ENCODE results near the gene VSIG10L2.
"Not testable (repeated sequence)": the region's sequence is repeated elsewhere in the genome, so short reads cannot be mapped to it uniquely, and the experiment has no call there.

VSIG10L2 gene

DNA sequence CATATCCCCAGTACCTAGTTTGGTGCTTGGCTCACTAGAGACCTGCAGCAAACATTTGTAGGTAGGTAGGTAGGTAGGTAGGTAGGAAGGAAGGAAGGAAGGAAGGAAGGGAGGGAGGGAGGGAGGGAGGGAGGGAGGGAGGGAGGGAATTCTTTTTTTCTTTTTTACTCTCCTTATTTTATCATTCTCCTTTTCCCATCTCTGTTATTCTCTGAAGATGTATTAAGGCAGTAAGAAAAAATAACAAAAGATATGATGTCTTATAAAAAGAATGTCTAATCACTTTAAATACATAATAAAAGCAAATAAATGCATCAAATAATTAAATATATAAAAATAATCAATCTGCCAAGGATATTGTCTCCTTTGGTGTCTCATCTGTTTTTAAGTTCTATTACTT lies 28.4 kb downstream of the VSIG10L2 start:
- no peak for DNase-seq

DNA sequence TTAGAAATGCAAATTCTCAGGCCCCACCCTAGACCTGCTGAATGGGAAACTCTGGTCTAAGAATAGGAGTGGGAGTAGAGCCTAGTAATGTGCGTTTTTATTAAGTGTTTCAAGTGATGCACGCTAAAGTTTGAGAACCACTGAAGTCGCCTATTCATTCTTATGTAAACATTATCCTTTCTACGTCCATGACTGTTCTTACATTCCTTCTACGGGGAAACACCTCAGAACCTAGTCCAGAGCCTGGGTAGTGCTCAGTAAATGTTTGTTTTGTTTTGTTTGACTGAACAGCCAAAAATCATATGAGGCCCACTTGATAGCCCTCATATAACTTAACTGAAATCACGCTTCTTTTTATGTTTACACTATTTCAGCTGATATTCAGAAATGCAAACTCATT lies 29.8 kb downstream of the VSIG10L2 start:
- DNase-seq = no peak

DNA sequence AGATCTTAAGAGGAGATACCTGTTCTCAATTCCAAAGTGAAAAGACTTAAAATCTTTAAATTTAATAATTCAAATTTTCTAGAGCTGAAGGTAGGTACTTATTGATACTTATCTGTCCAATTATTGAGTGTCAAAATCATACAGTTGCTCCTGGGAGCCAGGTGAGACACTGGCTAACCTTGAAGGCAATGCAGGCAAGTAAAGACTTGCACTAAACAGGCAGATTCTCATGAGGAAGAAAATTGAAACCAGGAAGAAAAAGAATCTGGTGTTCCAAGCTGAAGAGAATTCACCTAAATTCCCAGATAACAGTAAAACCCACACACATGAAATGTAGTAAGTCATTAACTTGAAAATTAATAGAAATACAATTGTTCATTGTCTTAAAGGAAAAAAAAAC lies 30.3 kb downstream of the VSIG10L2 start:
- no peak for DNase-seq

DNA sequence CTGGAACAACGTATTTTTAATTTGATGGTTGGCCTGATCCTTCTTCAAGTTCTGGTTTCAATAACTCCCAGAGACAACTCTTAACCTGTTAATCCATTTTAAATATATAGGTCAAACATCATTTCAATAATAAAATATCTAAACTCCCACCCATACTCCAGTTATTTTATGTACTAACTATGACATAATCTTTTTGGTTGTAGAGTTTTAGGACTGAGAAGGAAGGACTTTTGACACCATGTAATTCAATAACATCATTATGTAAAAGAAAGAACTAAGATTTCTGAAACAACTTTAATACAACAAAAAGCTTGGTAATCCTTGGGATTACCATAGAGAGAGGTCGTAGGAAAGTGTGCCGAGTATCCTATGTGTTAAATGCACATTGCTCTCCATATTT lies 31.5 kb downstream of the VSIG10L2 start:
- DNase-seq = no peak

DNA sequence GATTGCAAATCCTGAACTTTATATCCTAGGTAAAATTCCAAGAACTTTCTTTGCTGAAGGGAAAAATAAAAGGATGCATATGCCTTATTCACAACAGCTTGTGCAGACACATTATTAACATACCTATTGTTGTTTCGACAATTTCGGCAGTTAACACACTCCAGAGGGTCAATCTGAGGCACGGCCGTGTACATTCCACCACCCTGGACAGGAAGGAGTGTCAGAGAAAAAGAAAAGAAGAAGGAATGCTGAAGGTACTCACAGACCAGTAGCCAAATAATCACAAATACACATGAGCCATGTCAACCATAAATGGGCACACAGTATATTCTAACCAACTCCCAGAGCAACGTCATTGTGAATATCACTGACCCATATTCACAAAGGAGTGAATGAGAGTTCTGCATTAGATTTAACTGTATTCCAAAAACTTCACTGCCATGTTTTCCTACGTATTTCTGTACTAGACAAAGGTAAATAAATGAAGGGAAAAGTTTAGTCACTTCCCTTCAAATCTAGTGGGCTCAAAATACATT lies 32.4 kb downstream of the VSIG10L2 start:
- no peak for DNase-seq

DNA sequence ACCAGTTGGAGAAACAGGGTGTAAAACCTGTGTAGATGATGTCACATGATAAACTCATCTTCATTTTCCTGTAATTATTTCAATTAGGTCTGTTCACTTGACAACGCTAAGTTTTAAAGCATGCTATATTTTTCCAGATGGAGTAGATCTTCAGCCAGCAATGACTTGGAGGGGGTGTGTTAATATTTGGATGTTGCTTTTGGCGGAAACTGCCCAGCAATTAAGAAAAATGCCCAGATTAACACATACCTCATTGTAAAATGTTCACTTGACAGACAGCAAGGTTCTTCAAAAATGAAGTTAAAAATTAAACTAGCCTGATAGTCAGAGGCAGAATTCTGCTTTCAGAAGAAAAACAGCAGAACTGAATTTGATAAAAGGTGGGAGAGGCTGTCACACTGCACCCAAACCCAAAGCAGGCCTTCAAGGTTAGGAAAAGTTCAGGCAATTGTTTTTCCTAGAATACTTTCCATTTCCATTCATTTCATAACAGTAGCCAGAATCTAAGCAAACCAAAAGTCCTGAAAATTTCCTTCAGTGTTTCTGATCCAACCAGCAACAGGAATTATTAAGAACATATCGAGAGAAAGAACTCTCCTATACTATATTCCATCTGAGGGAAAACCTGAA lies 33.0 kb downstream of the VSIG10L2 start:
- DNase-seq = no peak

DNA sequence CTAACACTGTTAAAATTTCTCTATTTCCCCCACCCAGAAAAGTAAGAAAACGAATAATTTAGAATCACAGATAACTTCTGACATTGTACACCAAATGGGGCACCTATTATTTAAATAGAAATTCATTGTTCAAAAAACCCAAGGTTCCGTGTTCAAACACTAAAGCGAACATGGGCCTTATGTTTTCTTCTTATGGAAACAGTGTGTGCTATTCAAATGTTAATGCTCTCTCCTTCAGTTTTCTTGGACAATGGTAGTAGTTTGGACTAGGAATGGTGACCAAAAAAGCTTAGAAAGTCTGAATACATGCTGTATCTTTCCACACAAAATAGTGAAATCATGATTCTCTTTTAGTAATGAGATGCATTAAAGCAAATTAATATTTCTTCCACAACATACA lies 33.7 kb downstream of the VSIG10L2 start:
- no peak for DNase-seq

DNA sequence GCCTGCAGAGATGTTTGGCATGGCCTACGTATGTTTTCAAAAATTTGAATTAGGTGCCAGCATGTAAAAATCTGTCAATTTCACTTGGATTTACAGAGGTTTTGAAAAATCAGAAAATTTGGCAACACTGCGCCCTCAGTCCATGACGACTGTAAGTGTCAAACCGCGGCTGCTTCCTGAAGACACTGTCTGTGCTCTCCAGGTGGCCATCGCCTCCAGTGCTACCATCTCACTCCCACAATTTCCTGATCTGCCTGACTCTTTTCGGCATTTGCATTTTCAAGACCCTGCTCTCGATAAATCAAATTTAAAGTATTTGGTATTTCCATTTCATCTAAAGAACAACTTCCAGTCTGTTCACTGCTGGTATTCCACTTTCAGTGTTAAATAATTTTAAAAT lies 34.6 kb downstream of the VSIG10L2 start:
- no peak for DNase-seq

DNA sequence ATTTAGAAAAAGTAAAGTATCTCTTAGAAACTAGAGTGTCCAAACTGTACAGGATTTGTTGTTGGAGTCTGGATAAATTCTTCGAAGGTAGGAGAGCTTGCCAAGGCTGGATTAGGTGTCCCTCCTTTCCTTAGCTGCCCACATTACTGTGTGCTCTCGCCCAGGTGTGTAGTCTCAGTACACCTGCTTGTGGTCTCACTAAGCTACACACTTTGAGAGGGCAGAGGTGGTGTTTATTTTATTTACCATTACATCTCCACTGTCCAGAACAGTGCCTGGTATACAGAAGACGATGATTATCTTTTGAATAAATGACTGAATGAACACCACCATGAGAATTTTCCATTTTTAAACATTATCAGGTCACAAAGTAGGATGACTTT lies 36.5 kb downstream of the VSIG10L2 start:
- no peak for DNase-seq

DNA sequence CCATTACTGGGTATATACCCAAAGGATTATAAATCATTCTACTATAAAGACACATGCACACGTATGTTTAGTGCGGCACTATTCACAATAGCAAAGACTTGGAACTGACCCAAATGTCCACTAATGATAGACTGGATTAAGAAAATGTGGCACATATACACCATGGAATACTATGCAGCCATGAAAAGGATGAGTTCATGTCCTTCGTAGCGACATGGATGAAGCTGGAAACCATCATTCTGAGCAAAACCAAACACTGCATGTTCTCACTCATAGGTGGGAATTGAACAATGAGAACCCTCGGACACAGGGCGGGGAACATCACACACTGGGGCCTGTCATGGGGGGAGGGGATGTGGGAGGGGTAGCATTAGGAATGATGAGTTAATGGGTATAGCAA lies 40.1 kb downstream of the VSIG10L2 start:
- DNase-seq = not testable (repeated sequence)

DNA sequence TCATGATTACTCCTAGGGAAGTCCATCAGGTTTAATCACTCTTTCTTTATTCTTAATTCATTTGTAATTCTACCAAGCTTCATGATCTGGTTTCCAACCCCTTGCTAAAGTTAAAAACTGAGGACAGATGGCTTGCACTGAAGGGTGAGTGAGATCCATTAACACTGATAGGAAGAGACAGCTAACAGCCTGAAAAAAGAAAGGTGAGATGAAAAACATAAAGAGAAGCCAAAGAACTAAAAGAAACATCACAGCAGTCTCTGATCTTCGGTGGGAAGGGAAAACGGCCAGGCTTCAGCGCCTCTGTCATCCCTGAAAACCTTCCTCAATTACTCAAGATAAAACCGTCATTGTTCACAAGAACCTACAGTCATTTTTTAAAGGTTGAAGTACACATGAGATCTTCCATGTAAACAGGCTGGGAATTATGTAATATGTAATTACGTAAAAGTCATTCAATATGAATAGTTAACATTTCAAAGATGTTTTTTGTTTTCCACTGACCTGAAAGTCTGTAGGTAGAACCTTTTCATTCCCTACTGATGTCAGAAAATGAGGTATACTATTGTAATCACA lies 41.3 kb downstream of the VSIG10L2 start:
- DNase-seq = no peak

DNA sequence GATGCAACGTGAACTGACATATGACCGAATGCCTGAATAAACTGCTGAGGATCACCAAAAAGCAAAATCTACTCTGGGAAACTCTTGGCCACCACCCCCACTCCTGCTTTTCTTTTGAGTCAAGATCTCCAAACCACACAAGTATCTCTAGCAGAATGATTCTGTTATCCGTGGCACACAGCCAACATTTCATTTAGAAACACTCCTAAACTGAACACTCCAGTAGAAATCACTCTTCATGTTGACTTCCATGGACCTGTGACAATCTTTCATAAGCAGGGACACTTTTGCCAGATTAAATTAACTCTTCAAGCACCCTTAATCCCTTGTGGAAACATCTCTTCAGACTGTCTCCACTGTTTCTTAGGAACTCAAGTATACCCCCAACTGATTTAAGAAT lies 44.4 kb downstream of the VSIG10L2 start:
- DNase-seq = no peak

DNA sequence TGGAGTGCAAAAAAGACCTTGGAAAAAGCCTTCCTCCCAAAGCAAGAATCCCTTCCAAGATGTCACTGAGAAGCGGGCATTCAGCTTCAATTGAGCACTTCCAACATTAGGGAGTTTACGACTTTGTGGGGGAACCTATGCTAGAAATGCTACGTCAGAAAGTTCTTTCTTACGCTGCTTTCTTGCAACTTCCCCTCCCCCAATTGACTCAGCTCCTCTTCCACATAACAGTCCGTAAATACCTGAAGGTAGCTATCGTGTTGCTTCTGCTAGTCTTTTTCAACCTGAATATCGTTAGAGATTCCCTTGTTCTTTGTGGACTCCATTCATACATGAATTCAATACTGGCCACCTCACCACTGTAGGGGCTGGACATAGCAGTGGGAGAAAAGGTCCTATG lies 47.0 kb downstream of the VSIG10L2 start:
- DNase-seq = no peak

DNA sequence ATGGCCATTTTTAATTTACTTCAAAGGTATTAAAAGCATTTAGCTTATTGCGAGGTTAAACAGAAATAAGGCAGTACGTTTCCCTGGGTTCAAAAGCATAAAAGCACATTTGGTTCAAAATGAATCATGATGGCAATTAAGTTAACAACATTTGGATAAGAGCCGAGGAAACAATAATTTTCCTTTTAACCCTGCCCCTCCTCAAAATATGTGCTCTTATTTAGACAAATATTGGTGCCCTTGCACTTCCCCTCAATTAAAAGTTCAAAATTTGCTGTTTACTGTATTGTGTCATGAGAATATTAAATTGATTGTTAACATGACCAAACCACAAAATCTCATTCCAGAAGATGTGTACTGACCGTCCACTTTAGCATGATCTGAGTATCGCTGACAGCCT lies 48.7 kb downstream of the VSIG10L2 start:
- no peak for DNase-seq

DNA sequence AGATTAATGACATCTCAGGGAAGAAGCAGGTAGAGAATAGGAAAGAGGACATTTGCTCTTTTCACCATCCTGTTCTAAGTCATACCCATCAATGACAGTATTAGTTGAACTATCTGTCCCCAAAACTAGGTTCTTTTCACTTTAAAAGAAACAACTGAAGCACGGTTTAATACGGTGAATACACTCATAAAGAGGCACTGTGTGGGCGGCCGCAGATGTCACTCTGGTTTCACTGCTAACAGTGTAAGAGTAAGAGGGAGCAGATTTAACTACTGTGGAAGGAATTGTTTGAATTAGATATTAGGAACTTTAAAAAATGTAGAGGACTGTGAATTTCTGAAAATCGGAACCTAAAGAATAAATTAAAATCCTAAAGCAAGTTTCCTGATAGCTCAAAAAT lies 49.5 kb downstream of the VSIG10L2 start:
- no peak for DNase-seq

DNA sequence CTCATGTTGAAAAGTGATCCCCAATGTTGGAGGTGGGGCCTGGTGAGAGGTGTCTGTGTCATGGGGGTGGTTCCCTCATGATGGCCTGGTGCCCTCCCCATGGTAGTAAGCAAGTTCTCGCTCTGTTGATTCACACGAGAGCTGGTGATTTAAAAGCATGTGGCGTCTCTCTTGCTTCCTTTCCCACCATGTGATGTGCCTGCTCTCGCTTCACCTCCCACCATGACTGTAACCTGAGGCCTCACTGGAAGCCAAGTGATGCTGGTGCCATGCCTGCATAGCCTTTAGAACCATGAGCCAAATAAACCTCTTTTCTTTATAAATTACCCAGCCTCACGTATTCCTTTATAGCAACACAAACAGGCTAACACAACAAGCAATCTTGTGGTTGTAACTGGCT lies 52.4 kb downstream of the VSIG10L2 start:
- DNase-seq = no peak

DNA sequence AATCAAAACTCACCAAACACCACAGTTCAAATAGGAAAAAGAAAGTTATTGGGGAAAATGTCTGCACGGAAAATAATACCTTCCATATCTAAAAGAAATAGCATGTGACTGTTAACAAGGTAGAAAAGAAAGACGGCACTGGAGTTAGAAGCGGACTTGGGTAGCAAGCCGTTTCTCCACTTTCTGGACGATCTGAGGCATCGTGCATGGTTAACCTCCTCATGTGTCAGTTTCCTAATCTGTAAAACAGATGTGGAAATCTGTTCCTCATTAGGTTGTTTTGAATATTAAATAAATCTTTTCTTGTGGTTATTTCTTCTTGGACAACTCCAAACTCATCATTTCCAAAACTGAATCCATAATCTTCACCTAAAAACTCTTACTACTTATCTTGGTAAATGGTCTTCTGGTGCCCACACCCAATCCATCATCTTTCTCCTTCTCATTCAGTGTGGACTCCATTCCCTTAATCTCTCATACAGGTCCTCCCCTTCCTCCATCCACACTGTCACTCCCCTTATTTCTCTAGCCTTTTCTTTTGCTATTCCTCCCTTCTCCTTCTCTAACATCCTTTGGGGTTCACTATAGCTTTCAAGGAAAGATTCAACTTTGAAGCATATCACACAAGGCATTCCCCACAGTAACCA lies 53.5 kb downstream of the VSIG10L2 start:
- DNase-seq = no peak

DNA sequence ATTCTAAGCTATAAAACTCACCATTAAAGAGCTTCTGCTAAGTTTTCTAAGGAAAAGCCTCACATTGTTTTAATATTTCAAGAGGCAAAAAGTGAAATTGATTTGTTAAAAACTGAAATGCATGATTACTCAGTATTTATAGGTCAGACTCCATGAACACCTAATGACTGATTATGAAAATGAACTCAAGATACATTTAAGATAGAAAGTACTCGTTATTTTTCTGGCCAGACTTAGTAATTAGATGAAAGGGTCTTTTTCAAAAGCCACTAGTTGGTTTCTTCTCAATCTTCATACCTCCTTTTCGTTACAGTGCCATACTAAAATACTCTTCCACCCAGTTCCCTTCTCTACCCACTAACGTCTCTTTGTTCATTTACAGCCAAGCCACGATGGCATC lies 56.3 kb downstream of the VSIG10L2 start:
- no peak for DNase-seq
